Stimulated activated CD8-positive, alpha-beta memory T cell treated with anti-CD3 and anti-CD28 coated beads, Interleukin-7, amount 100 ng/mL, for 48 hours (primary cell): ENCODE measurements around the gene TRPM5.

Experiments
- DNase-seq, 2 donors: peaks; one replicate each; pipeline ENCODE4 v3.0.0-alpha.2; 2020; ENCODE audit warnings: low read depth in 1 of 2; ENCODE audit errors: extremely low read depth in 1 of 2

TRPM5 gene

GRCh38 chr11:2471048-2471803, 26.9 kb upstream of the TRPM5 start:
- no peak for DNase-seq

GRCh38 chr11:2470495-2470894, 26.2 kb upstream of the TRPM5 start:
- DNase-seq = no peak

GRCh38 chr11:2468363-2469235, 24.3 kb upstream of the TRPM5 start:
- no peak for DNase-seq

GRCh38 chr11:2467695-2468055, 23.4 kb upstream of the TRPM5 start:
- DNase-seq = no peak

GRCh38 chr11:2466869-2467694, 22.8 kb upstream of the TRPM5 start:
- DNase-seq = peak in 1 of 2 donors; percentile 29

- DNase-seq = no peak
Observed at GRCh38 chr11:2466069-2466801, 21.9 kb upstream of the TRPM5 start.

GRCh38 chr11:2465202-2466068, 21.1 kb upstream of the TRPM5 start:
- no peak for DNase-seq

GRCh38 chr11:2464451-2465165, 20.3 kb upstream of the TRPM5 start:
- DNase-seq = no peak

GRCh38 chr11:2463766-2464277, 19.5 kb upstream of the TRPM5 start:
- no peak for DNase-seq

GRCh38 chr11:2462986-2463765, 18.9 kb upstream of the TRPM5 start:
- no peak for DNase-seq

- DNase-seq = no peak
Observed at GRCh38 chr11:2462543-2462985, 18.2 kb upstream of the TRPM5 start.

- no peak for DNase-seq
Observed at GRCh38 chr11:2461956-2462542, 17.7 kb upstream of the TRPM5 start.

GRCh38 chr11:2461253-2461955, 17.1 kb upstream of the TRPM5 start:
- no peak for DNase-seq

- DNase-seq = no peak
Observed at GRCh38 chr11:2460540-2461252, 16.4 kb upstream of the TRPM5 start.

- no peak for DNase-seq
Observed at GRCh38 chr11:2459796-2460531, 15.7 kb upstream of the TRPM5 start.
